Caco-2 (cell line): Measurements from ENCODE around the gene PLEKHM1. TPM values are rescaled to one million over a fixed set of nuclear protein-coding genes. Genes with fewer than 3 reads are reported as not detected.

Source experiments
- BruUV-seq: library from RNA; stranded (reverse); fragments of 400-500 nt; replicated peaks from 2 replicates; lab custom pipeline; 2021; lab: Mats Ljungman, UMichigan
- CTCF ChIA-PET: fragments of 300-600 bp; sonication (Branson Sonifier 250); formaldehyde crosslinking; loops from one replicate; lab custom pipeline; 2022; ENCODE audit warnings: antibody characterized with exemption; lab: Charles Lee
- POLR2A ChIA-PET: fragments of 300-600 bp; sonication (Branson Sonifier 250); formaldehyde crosslinking; loops from one replicate; lab custom pipeline; 2022; ENCODE audit warnings: antibody characterized with exemption; lab: Charles Lee
- DNase-seq, 2 experiments: peaks; one replicate each; pipeline versions ENCODE4 v3.0.0 to v3.0.0-alpha.2; 2020 to 2022
- H3K27me3 ChIP-seq: replicated peaks from 2 replicates; pipeline ENCODE4 v1.6.0; 2011; ENCODE audit warnings: low read length; ENCODE audit not compliant: control insufficient read depth, insufficient read depth
- H3K36me3 ChIP-seq: 2 replicates; pipeline ENCODE4 v1.5.1; 2011; ENCODE audit warnings: low read length; ENCODE audit not compliant: control insufficient read depth, insufficient read depth
- H3K4me1 ChIP-seq: fragments of 250-450 bp; sonication (Bioruptor Pico); 2 replicates; pipeline ENCODE4 v1.5.1; 2020; ENCODE audit warnings: mild to moderate bottlenecking
- H3K4me3 ChIP-seq: 2 replicates; pipeline ENCODE4 v1.5.1; 2011; ENCODE audit warnings: low read depth, mild to moderate bottlenecking, control low read depth, low read length
- H3K9me3 ChIP-seq: fragments of 250-450 bp; sonication (Bioruptor Pico); 2 replicates; pipeline ENCODE4 v1.5.1; 2020; ENCODE audit warnings: mild to moderate bottlenecking, moderate library complexity
- H3K27ac Mint-ChIP-seq: one replicate; pipeline ENCODE4 v1.8.0; 2022; ENCODE audit warnings: mixed read lengths; ENCODE audit not compliant: unreplicated experiment
- H3K27me3 Mint-ChIP-seq: one replicate; pipeline ENCODE4 v1.8.0; 2022; ENCODE audit warnings: mixed read lengths; ENCODE audit not compliant: insufficient read depth, unreplicated experiment
- H3K36me3 Mint-ChIP-seq: one replicate; pipeline ENCODE4 v1.8.0; 2022; ENCODE audit warnings: mild to moderate bottlenecking, mixed read lengths; ENCODE audit not compliant: insufficient read depth, unreplicated experiment
- H3K4me1 Mint-ChIP-seq: one replicate; pipeline ENCODE4 v1.8.0; 2022; ENCODE audit warnings: low read depth, mixed read lengths; ENCODE audit not compliant: unreplicated experiment
- H3K4me3 Mint-ChIP-seq: one replicate; pipeline ENCODE4 v1.8.0; 2022; ENCODE audit warnings: mild to moderate bottlenecking, moderate library complexity, mixed read lengths; ENCODE audit not compliant: unreplicated experiment
- H3K9me3 Mint-ChIP-seq: one replicate; pipeline ENCODE4 v1.8.0; 2022; ENCODE audit warnings: mixed read lengths; ENCODE audit not compliant: unreplicated experiment
- CTCF ChIP-seq, 2 experiments: fragments of 200-600 bp in 1 of 2; IDR thresholded peaks; 1 replicate in 1 of 2; 2 replicates in 1 of 2; pipeline versions ENCODE4 v1.5.1 to v1.8.0; 2011 to 2022; ENCODE audit warnings: antibody characterized with exemption in 1 of 2, control low read depth in 1 of 2, inconsistent platforms in 1 of 2, low read depth in 1 of 2, low read length in 1 of 2, mild to moderate bottlenecking in 1 of 2, moderate library complexity in 1 of 2; ENCODE audit not compliant: insufficient read depth in 1 of 2, severe bottlenecking in 1 of 2, unreplicated experiment in 1 of 2
- intact Hi-C: fragments of 100-400 bp; cut with micrococcal nuclease; formaldehyde crosslinking; loops from one replicate; pipeline ENCODE4 v1.10.0; 2022; ENCODE audit not compliant: unreplicated experiment
- total RNA-seq: library from RNA; stranded (reverse); gene quantifications from 2 replicates; pipeline ENCODE4 v1.2.3, GENCODE V29; 2022

Gene PLEKHM1
- total RNA-seq, 1 experiment from 2014 or later: 30.4 TPM

GRCh38 chr17:45391918-45392317, 98.6 kb downstream of the PLEKHM1 start:
- H3K9me3 Mint-ChIP-seq: no peaks in the 10 kb centered on the region
- H3K27me3 Mint-ChIP-seq: peaks cover 3% of the 10 kb centered on the region
- peaks cover 9% of the 10 kb centered on the region for H3K36me3 ChIP-seq
- no peak for DNase-seq
- H3K4me1 Mint-ChIP-seq: no peaks in the 10 kb centered on the region
- peaks cover 25% of the 10 kb centered on the region for H3K36me3 Mint-ChIP-seq
- H3K9me3 ChIP-seq: no peaks in the 10 kb centered on the region
- CTCF ChIA-PET: interaction anchor here (1.4 to 8.7 kb wide), 3 partner anchors 34 to 155 kb away, joined by 5 to 105 read pairs (median 9); no protein-coding TSS in a partner anchor
- no TSS peak for BruUV-seq
- H3K4me1 ChIP-seq: no peaks in the 10 kb centered on the region
- intact Hi-C loops: no loop called here
- no peaks in the 10 kb centered on the region for H3K27me3 ChIP-seq
- TF ChIP-seq CTCF (IDR thresholded peaks at IDR 0.05; ENCODE audit: insufficient read depth in 1 of 2, low read depth in 1 of 2, low read length in 1 of 2, severe bottlenecking in 1 of 2, unreplicated experiment in 1 of 2): no peak
- POLR2A ChIA-PET: no interaction called here
- no peak overlapping the region for H3K4me3 Mint-ChIP-seq
- H3K27ac Mint-ChIP-seq: no peak overlapping the region
- no peak overlapping the region for H3K4me3 ChIP-seq

GRCh38 chr17:45391291-45391690, 99.2 kb downstream of the PLEKHM1 start:
- TF ChIP-seq CTCF (IDR thresholded peaks at IDR 0.05; ENCODE audit: insufficient read depth in 1 of 2, low read depth in 1 of 2, low read length in 1 of 2, severe bottlenecking in 1 of 2, unreplicated experiment in 1 of 2): no peak
- intact Hi-C loops: no loop called here
- Mint-ChIP-seq H3K27ac (no peak overlapping the region), H3K4me3 (no peak overlapping the region), H3K36me3 (peaks cover 25% of the 10 kb centered on the region), H3K4me1 (no peaks in the 10 kb centered on the region), H3K27me3 (peaks cover 3% of the 10 kb centered on the region), H3K9me3 (no peaks in the 10 kb centered on the region)
- no peaks in the 10 kb centered on the region for H3K9me3 ChIP-seq
- peaks cover 9% of the 10 kb centered on the region for H3K36me3 ChIP-seq
- CTCF ChIA-PET: interaction anchor here (2.2 to 8.7 kb wide), 2 partner anchors 35 to 114 kb away, joined by 9 to 105 read pairs; no protein-coding TSS in a partner anchor
- no TSS peak for BruUV-seq
- no peaks in the 10 kb centered on the region for H3K27me3 ChIP-seq
- H3K4me3 ChIP-seq: no peak overlapping the region
- POLR2A ChIA-PET: no interaction called here
- no peaks in the 10 kb centered on the region for H3K4me1 ChIP-seq
- DNase-seq: no peak

- Histone ChIP-seq H3K36me3 (no peaks in the 10 kb centered on the region; the same call in 1 of the 2 replicates), H3K4me1 (peaks cover 8% of the 10 kb centered on the region; the same call in 1 of the 2 replicates), H3K4me3 (no peak overlapping the region), H3K27me3 (no peaks in the 10 kb centered on the region), H3K9me3 (no peaks in the 10 kb centered on the region)
- no peak for TF ChIP-seq CTCF (IDR thresholded peaks at IDR 0.05; ENCODE audit: insufficient read depth in 1 of 2, low read depth in 1 of 2, low read length in 1 of 2, severe bottlenecking in 1 of 2, unreplicated experiment in 1 of 2)
- H3K4me3 Mint-ChIP-seq: no peak overlapping the region
- intact Hi-C loops: no loop called here
- H3K4me1 Mint-ChIP-seq: peaks cover 15% of the 10 kb centered on the region
- peaks cover 3% of the 10 kb centered on the region for H3K27me3 Mint-ChIP-seq
- DNase-seq: no peak
- BruUV-seq: no TSS peak
- H3K9me3 Mint-ChIP-seq: no peaks in the 10 kb centered on the region
- H3K36me3 Mint-ChIP-seq: peaks cover 14% of the 10 kb centered on the region
- H3K27ac Mint-ChIP-seq: no peak overlapping the region
- ChIA-PET CTCF (interaction anchor here (0.6 to 2.6 kb wide), 5 partner anchors 36 to 468 kb away, joined by 3 to 10 read pairs (median 3); partner anchors contain the start of gene MAP3K14), POLR2A (no interaction called here)
Measured at GRCh38 chr17:45389354-45389753, 101.2 kb downstream of the PLEKHM1 start.
